ENCODE measurements around the gene PGK2.

PGK2 gene

DNA sequence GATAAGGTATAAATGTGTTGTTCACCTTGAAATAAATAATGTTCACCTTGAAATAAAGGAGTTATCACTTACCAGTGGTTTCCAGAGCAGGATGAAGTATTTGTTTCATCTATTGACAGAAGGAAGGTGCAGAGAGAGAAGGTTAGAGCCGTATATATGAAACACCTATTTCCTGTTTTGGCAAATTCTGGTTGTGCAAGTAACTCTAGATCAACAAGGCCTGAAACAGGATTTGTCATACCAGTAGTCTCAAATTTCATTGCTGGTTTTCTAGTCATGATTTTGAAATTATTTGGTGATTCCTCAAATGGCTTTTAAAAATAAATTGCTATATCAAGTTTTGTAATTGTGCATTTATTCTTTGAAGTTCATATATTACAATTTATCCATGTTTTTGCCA lies 42.8 kb downstream of the PGK2 start, which contains the start of gene CRISP3:
TSS of gene CRISP3 (minus strand) at position 130 of the 400 bp plus-strand sequence. CDS start at position 109, 21 bp downstream.
- in situ Hi-C loops (cut with HindIII; ENCODE audit: low pct_ligation_motif_present, low pct_unique_long_range_greater_than_20kb, low sequenced_read_pairs), result no loop called here
- DNase-seq, result no peak

DNA sequence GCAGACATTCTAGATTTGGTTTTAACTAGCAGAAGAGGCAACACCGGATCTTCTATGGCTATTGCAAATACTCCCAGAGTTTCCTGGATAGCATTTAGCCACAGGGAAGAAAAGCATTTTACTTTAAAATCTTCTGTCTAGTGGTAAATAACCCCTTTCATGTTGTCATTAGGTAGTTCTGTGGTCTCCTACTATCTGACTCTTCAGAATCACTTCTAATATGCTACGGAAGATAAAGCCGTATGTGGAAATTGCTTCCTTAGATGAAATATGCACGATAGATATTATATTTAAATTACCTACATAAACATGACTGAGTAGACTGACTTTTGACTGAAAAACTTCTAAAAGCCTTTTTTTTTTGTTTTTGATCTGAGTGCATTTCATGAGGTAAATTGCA lies 43.7 kb downstream of the PGK2 start:
- in situ Hi-C loops (cut with HindIII; ENCODE audit: low pct_ligation_motif_present, low pct_unique_long_range_greater_than_20kb, low sequenced_read_pairs), result no loop called here
- no peak for DNase-seq

DNA sequence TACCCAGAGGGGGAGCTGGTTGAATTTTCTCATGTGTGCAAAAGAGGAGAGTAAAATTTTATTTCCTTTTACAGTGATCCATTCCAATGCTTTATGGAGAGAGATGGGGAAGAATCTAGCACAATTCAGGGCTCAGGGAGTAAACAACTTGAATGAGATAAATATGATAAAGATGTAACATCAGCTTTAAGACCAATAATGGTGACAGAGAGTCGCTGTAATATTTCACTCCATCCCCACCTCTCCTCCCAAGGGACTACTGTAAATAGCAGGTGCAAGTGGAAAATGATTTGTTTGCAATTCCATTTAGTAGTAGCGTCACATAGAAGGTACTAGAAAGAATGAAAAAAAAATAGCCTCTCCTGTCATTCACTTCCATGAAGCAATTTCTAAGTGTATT lies 47.7 kb downstream of the PGK2 start:
- DNase-seq, result no peak
- in situ Hi-C loops (cut with HindIII; ENCODE audit: low pct_ligation_motif_present, low pct_unique_long_range_greater_than_20kb, low sequenced_read_pairs), result no loop called here

DNA sequence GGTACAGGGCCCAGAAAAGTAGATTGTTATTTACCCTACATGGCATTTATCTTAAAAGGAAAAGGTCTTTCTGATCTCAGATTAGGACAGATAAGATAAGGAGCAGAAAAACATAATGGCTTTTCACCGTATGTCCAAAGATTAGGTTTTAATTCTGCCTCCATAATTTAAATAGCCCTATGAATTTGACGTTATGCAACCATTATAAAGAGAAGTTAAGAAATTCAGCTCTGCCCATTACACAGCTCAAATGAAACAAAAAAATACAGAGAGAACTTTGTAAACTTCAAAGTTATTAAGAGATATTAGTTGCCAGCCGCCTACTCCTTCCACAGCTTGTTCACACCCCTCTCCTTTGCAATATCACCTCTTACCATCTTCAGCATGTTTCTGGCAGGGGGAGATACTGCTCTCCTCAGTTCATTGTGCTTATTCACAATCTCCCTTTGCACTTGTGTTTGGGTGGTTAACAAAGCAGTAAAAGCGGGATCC lies 51.0 kb downstream of the PGK2 start:
- no peak for DNase-seq
- in situ Hi-C loops (cut with HindIII; ENCODE audit: low pct_ligation_motif_present, low pct_unique_long_range_greater_than_20kb, low sequenced_read_pairs), result no loop called here

Measured in ACHN (cell line).